Adrenal gland (tissue), 12 donors: Measurements from ENCODE around the gene WWOX. TPM values are rescaled to one million over a fixed set of nuclear protein-coding genes. Genes with fewer than 3 reads are reported as not detected.

Experiments used
- DNase-seq, 7 donors: peaks; one replicate each; pipeline ENCODE4 v3.0.0-alpha.2; 2019 to 2020
- H3K27ac ChIP-seq, 5 donors: fragments of 200-600 bp; sonication (generic) in 4 of 5; 1 replicate in 3 of 5; 2 replicates in 2 of 5; pipeline versions ENCODE4 v1.5.1 to v1.8.0; 2016 to 2020; ENCODE audit warnings: mild to moderate bottlenecking in 1 of 5
- H3K27me3 ChIP-seq: fragments of 200-600 bp; 2 replicates; pipeline ENCODE4 v1.8.0; 2021
- H3K36me3 ChIP-seq, 2 donors: fragments of 200-600 bp; replicated peaks in 1 of 2; 1 replicate in 1 of 2; 2 replicates in 1 of 2; pipeline versions ENCODE4 v1.5.1 to v1.8.0; 2018 to 2022
- H3K4me1 ChIP-seq, 2 donors: fragments of 200-600 bp; replicated peaks in 1 of 2; 1 replicate in 1 of 2; 2 replicates in 1 of 2; pipeline versions ENCODE4 v1.5.1 to v1.8.0; 2018 to 2021
- H3K4me3 ChIP-seq, 4 donors: fragments of 200-600 bp; sonication (generic) in 3 of 4; one replicate each; pipeline ENCODE4 v1.5.1; 2016 to 2018
- H3K9me3 ChIP-seq, 3 donors: fragments of 200-600 bp; sonication (generic) in 1 of 3; replicated peaks in 1 of 3; 1 replicate in 2 of 3; 2 replicates in 1 of 3; pipeline versions ENCODE4 v1.5.1 to v1.8.0; 2016 to 2021
- CTCF ChIP-seq, 6 experiments: fragments of 450-650 bp in 4 of 6; fragments of 200-600 bp in 2 of 6; sonication (generic) in 1 of 6; IDR thresholded peaks; 1 replicate in 5 of 6; 2 replicates in 1 of 6; pipeline versions ENCODE4 v1.5.1 to v1.8.0; 2016 to 2021; ENCODE audit warnings: antibody characterized with exemption in 6 of 6, mild to moderate bottlenecking in 2 of 6, moderate library complexity in 1 of 6
- POLR2A ChIP-seq, 2 donors: fragments of 450-650 bp; IDR thresholded peaks; one replicate each; pipeline ENCODE4 v1.6.1; 2017; ENCODE audit warnings: antibody characterized with exemption in 2 of 2, mild to moderate bottlenecking in 2 of 2, moderate library complexity in 1 of 2
- WGBS, 4 donors: extraction: QIAGEN DNeasy Blood & Tissue Kit in 2 of 4; methylation state at CpG; one replicate each; pipeline versions ENCODE4 v1.1.5 to v1.1.7; 2013 to 2017; 5-methylcytosine and 5-hydroxymethylcytosine counted together
- intact Hi-C, 2 donors: fragments of 100-400 bp; cut with DNase I; formaldehyde crosslinking; loops; one replicate each; pipeline versions ENCODE4 v1.14.1 to v1.15.0; 2022 to 2023
- polyA plus RNA-seq, 3 donors: library from polyadenylated mRNA; stranded (reverse); fragments of 200-250 nt in 2 of 3; fragments of 350-450 nt in 1 of 3; fragmentation: Illumina TruSeq in 1 of 3; extraction: RNeasy Lipid Tissue Mini Kit (QIAGEN cat#74804) in 1 of 3; gene quantifications; one replicate each; pipeline ENCODE4 v1.2.3, GENCODE V29; 2013 to 2014
- total RNA-seq, 9 donors: library from RNA; depleted of rRNA in 4 of 9; stranded (reverse); fragments of >200 nt in 4 of 9; fragments of 120-200 nt in 1 of 9; fragmentation: NEBNext Ultra II Directional in 1 of 9; extraction: Animal tissue kit (Norgen Biotek cat#: 25700) in 1 of 9; gene quantifications; one replicate each; pipeline versions ENCODE4 v1.1.0 to v1.2.4, GENCODE V29; 2013 to 2023
- donor health status: healthy with polysubstance abuse.
- donor health status: Bipolar disorder and iron deficiency.
- donor health status: DM: yes; HTN: yes; CAD: no.
- donor health status: DM: no; HTN: no; CAD: no.
- donor health status: DM: no; HTN: no; CAD: no.
- donor health status: DM: yes; HTN: yes; CAD: no.

The WWOX gene
- total and polyA plus RNA-seq, 12 donors, result 11.8 to 74.6 (median 20.5) TPM

GRCh38 chr16:78415669-78416068 lies 316.2 kb downstream of the WWOX start:
- WGBS, 4 donors, result 86 to 100% (median 100%) methylated on average over 1 of the region's 1 CpG; no CpG with 5 or more reads in 1 of the 4 donors
- Histone ChIP-seq H3K4me3 (no peak overlapping the region), H3K4me1 (no peaks in the 10 kb centered on the region), H3K27me3 (no peaks in the 10 kb centered on the region), H3K36me3 (no peaks in the 10 kb centered on the region), H3K9me3 (no peaks in the 10 kb centered on the region), H3K27ac (no peak overlapping the region)
- intact Hi-C loops, result no loop called here
- DNase-seq, result no peak
- no peak for TF ChIP-seq CTCF (IDR thresholded peaks at IDR 0.05)
- no peak for TF ChIP-seq POLR2A (IDR thresholded peaks at IDR 0.05)

GRCh38 chr16:78416400-78416799 lies 316.9 kb downstream of the WWOX start:
- H3K4me3 ChIP-seq, result no peak overlapping the region
- no peaks in the 10 kb centered on the region for H3K36me3 ChIP-seq
- H3K4me1 ChIP-seq, result no peaks in the 10 kb centered on the region
- no peaks in the 10 kb centered on the region for H3K9me3 ChIP-seq
- DNase-seq, result no peak
- no peaks in the 10 kb centered on the region for H3K27me3 ChIP-seq
- H3K27ac ChIP-seq, result no peak overlapping the region
- TF ChIP-seq CTCF (IDR thresholded peaks at IDR 0.05) (no peak), POLR2A (IDR thresholded peaks at IDR 0.05) (no peak)
- intact Hi-C loops, result no loop called here

- intact Hi-C loops, result no loop called here
Measured at GRCh38 chr16:78421181-78421708, 321.8 kb downstream of the WWOX start.

GRCh38 chr16:78425281-78425680 lies 325.8 kb downstream of the WWOX start:
- 90 to 92% (median 91%) methylated on average over 4 of the region's 4 CpGs for WGBS, 4 donors
- no peak for TF ChIP-seq POLR2A (IDR thresholded peaks at IDR 0.05)
- intact Hi-C loops, result no loop called here

More at GRCh38 chr16:78421181-78421708, 321.8 kb downstream of the WWOX start:
- H3K9me3 ChIP-seq, result no peaks in the 10 kb centered on the region
- 92 to 99% (median 96%) methylated on average over 3 of the region's 3 CpGs for WGBS, 4 donors
- no peaks in the 10 kb centered on the region for H3K4me1 ChIP-seq
- no peaks in the 10 kb centered on the region for H3K27me3 ChIP-seq
- no peak overlapping the region for H3K27ac ChIP-seq
- H3K36me3 ChIP-seq, result no peaks in the 10 kb centered on the region
- H3K4me3 ChIP-seq, result no peak overlapping the region
- no peak for TF ChIP-seq POLR2A (IDR thresholded peaks at IDR 0.05)
- TF ChIP-seq CTCF (IDR thresholded peaks at IDR 0.05), result no peak
- no peak for DNase-seq

GRCh38 chr16:78425891-78426510 lies 326.5 kb downstream of the WWOX start:
- no peaks in the 10 kb centered on the region for H3K4me1 ChIP-seq
- intact Hi-C loops, result no loop called here
- H3K4me3 ChIP-seq, result no peak overlapping the region
- no peaks in the 10 kb centered on the region for H3K9me3 ChIP-seq
- no peak for TF ChIP-seq POLR2A (IDR thresholded peaks at IDR 0.05)
- WGBS, 4 donors, result 85 to 95% (median 89%) methylated on average over 7 of the region's 7 CpGs
- no peaks in the 10 kb centered on the region for H3K36me3 ChIP-seq
- no peak for DNase-seq
- H3K27ac ChIP-seq, result no peak overlapping the region
- H3K27me3 ChIP-seq, result no peaks in the 10 kb centered on the region

More at GRCh38 chr16:78425281-78425680, 325.8 kb downstream of the WWOX start:
- Histone ChIP-seq H3K27ac (no peak overlapping the region), H3K36me3 (no peaks in the 10 kb centered on the region), H3K27me3 (no peaks in the 10 kb centered on the region), H3K4me3 (no peak overlapping the region), H3K9me3 (no peaks in the 10 kb centered on the region), H3K4me1 (no peaks in the 10 kb centered on the region)
- DNase-seq, result no peak
